Thyroid gland (tissue), 4 donors: ENCODE results near the gene KRTAP9-9. TPM values are rescaled to one million over a fixed set of nuclear protein-coding genes. Genes with fewer than 3 reads are reported as not detected.
"Not testable (repeated sequence)": the region's sequence is repeated elsewhere in the genome, so short reads cannot be mapped to it uniquely, and the experiment has no call there.

ENCODE experiments used
- DNase-seq, 2 donors: peaks; one replicate each; pipeline ENCODE4 v3.0.0-alpha.2; 2019
- H3K27ac ChIP-seq, 3 donors: fragments of 200-600 bp; sonication (generic); 1 replicate in 2 of 3; 2 replicates in 1 of 3; pipeline ENCODE4 v1.5.1; 2016 to 2019; ENCODE audit warnings: mild to moderate bottlenecking in 1 of 3, moderate library complexity in 1 of 3
- H3K27me3 ChIP-seq: fragments of 200-600 bp; sonication (generic); one replicate; pipeline ENCODE4 v1.5.1; 2019
- H3K36me3 ChIP-seq, 2 donors: fragments of 200-600 bp; sonication (generic); one replicate each; pipeline ENCODE4 v1.5.1; 2016 to 2019
- H3K4me1 ChIP-seq, 2 donors: fragments of 200-600 bp; sonication (generic); one replicate each; pipeline ENCODE4 v1.5.1; 2017 to 2019
- H3K4me3 ChIP-seq, 3 donors: fragments of 200-600 bp; sonication (generic); replicated peaks in 1 of 3; 1 replicate in 2 of 3; 2 replicates in 1 of 3; pipeline ENCODE4 v1.5.1; 2016; ENCODE audit warnings: mild to moderate bottlenecking in 1 of 3
- H3K9me3 ChIP-seq: fragments of 200-600 bp; sonication (generic); one replicate; pipeline ENCODE4 v1.5.1; 2017
- CTCF ChIP-seq, 6 experiments: fragments of 200-600 bp in 3 of 6; fragments of 450-650 bp in 3 of 6; sonication (generic) in 3 of 6; IDR thresholded peaks; one replicate each; pipeline ENCODE4 v1.5.1; 2016 to 2019; ENCODE audit warnings: antibody characterized with exemption in 6 of 6, mild to moderate bottlenecking in 2 of 6, inconsistent platforms in 1 of 6, moderate library complexity in 1 of 6
- POLR2A ChIP-seq, 2 donors: fragments of 450-650 bp; IDR thresholded peaks; one replicate each; pipeline ENCODE4 v1.6.1; 2017; ENCODE audit warnings: antibody characterized with exemption in 2 of 2, mild to moderate bottlenecking in 2 of 2, moderate library complexity in 1 of 2
- WGBS, 2 donors: methylation state at CpG; one replicate each; pipeline ENCODE4 v1.1.5; 2017; 5-methylcytosine and 5-hydroxymethylcytosine counted together
- intact Hi-C: fragments of 100-400 bp; cut with DNase I; formaldehyde crosslinking; loops from one replicate; pipeline ENCODE4 v1.15.1; 2023
- total RNA-seq, 4 donors: library from RNA; depleted of rRNA; stranded (reverse); fragments of >200 nt; gene quantifications; one replicate each; pipeline ENCODE4 v1.2.3, GENCODE V29; 2016

The KRTAP9-9 gene
- total RNA-seq, 4 donors from 2014 or later, result not detected

- TF ChIP-seq POLR2A (IDR thresholded peaks at IDR 0.05) (no peak), CTCF (IDR thresholded peaks at IDR 0.05) (no peak)
- H3K27ac ChIP-seq, result no peak overlapping the region
- no peaks in the 10 kb centered on the region for H3K4me1 ChIP-seq
- no peaks in the 10 kb centered on the region for H3K36me3 ChIP-seq
- intact Hi-C loops, result no loop called here
- no peaks in the 10 kb centered on the region for H3K27me3 ChIP-seq
- no peak for DNase-seq
- no peak overlapping the region for H3K4me3 ChIP-seq
- no peaks in the 10 kb centered on the region for H3K9me3 ChIP-seq
- 90 to 97% methylated on average over 6 of the region's 6 CpGs for WGBS, 2 donors
Measured at GRCh38 chr17:41226051-41226450, 29.1 kb upstream of the KRTAP9-9 start.

GRCh38 chr17:41226598-41227095 lies 28.5 kb upstream of the KRTAP9-9 start, which contains the start of gene KRTAP9-2:
KRTAP9-2 (plus strand) TSS chr17:41226648; CDS start chr17:41226655, 7 bp downstream.
- H3K4me3 ChIP-seq, H3K36me3 ChIP-seq, H3K4me1 ChIP-seq, intact Hi-C loops, H3K9me3 ChIP-seq, DNase-seq, H3K27ac ChIP-seq, H3K27me3 ChIP-seq: not testable (repeated sequence)
- WGBS, 2 donors, result 83% methylated on average over 1 of the region's 4 CpGs; no CpG with 5 or more reads in 1 of the 2 donors

GRCh38 chr17:41230094-41230493 lies 25.1 kb upstream of the KRTAP9-9 start:
- Histone ChIP-seq H3K36me3 (no peaks in the 10 kb centered on the region), H3K4me1 (no peaks in the 10 kb centered on the region), H3K4me3 (no peak overlapping the region), H3K27me3 (no peaks in the 10 kb centered on the region), H3K9me3 (no peaks in the 10 kb centered on the region), H3K27ac (no peak overlapping the region)
- no peak for TF ChIP-seq POLR2A (IDR thresholded peaks at IDR 0.05)
- no peak for TF ChIP-seq CTCF (IDR thresholded peaks at IDR 0.05)
- no peak for DNase-seq
- intact Hi-C loops, result no loop called here

DNA sequence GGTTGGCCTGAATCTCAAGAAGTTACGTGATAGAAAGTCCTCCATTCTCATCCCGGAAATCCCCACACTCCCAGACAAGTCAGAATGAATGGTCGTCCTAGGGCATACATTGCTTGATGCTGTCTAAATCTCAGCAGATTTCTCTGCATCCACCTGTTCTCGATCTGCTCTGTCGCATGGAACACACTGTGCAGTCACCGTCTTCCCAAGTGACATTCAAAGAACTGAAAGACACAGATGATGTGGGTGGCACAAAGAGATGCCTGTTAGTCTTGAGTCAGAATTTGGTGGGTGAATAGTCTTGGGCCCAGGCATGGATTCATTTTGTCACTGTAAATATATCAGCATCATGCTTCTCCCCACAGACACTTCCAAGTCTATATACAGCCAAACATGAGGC lies 23.5 kb upstream of the KRTAP9-9 start:
- no peak for DNase-seq
- H3K36me3 ChIP-seq, result no peaks in the 10 kb centered on the region
- intact Hi-C loops, result no loop called here
- H3K4me1 ChIP-seq, result no peaks in the 10 kb centered on the region
- H3K4me3 ChIP-seq, result no peak overlapping the region
- H3K9me3 ChIP-seq, result no peaks in the 10 kb centered on the region
- H3K27me3 ChIP-seq, result no peaks in the 10 kb centered on the region
- no peak for TF ChIP-seq CTCF (IDR thresholded peaks at IDR 0.05)
- no peak for TF ChIP-seq POLR2A (IDR thresholded peaks at IDR 0.05)
- WGBS, 2 donors, result 89 to 93% methylated on average over 6 of the region's 6 CpGs
- no peak overlapping the region for H3K27ac ChIP-seq

DNA sequence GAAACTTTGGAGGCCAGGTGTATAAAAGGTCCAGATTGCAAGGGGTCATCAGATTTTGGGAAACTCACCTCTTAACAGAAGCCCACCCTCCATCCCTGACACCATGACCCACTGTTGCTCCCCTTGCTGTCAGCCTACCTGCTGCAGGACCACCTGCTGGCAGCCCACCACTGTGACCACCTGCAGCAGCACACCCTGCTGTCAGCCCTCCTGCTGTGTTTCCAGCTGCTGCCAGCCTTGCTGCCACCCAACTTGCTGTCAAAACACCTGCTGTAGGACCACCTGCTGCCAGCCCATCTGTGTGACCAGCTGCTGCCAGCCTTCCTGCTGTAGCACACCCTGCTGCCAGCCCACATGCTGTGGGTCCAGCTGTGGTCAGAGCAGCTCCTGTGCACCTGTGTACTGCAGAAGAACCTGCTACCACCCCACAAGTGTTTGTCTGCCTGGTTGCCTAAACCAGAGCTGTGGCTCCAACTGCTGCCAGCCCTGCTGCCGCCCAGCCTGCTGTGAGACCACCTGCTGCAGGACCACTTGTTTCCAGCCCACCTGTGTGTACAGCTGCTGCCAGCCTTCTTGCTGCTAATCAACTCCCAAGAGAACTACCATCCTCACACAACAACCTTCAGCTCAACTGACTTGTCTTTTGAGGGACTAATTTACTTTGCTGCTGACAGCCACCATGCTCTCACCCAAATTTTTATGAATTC lies 22.6 kb upstream of the KRTAP9-9 start, which contains the start of gene KRTAP9-3:
Gene KRTAP9-3, plus strand, starts transcription at position 51 of the 707 bp plus-strand sequence. Its CDS starts 53 bp downstream, at position 104.
- intact Hi-C loops, H3K27ac ChIP-seq, H3K36me3 ChIP-seq, H3K4me1 ChIP-seq, H3K27me3 ChIP-seq, H3K4me3 ChIP-seq, H3K9me3 ChIP-seq, DNase-seq: not testable (repeated sequence)
- 85 to 100% methylated on average over 1 of the region's 1 CpG for WGBS, 2 donors

GRCh38 chr17:41237116-41237515 lies 18.1 kb upstream of the KRTAP9-9 start:
- DNase-seq, H3K4me3 ChIP-seq, H3K27ac ChIP-seq, intact Hi-C loops, H3K4me1 ChIP-seq, H3K36me3 ChIP-seq, H3K27me3 ChIP-seq, H3K9me3 ChIP-seq: not testable (repeated sequence)
- WGBS, 2 donors, result 62 to 65% methylated on average over 4 of the region's 4 CpGs

DNA sequence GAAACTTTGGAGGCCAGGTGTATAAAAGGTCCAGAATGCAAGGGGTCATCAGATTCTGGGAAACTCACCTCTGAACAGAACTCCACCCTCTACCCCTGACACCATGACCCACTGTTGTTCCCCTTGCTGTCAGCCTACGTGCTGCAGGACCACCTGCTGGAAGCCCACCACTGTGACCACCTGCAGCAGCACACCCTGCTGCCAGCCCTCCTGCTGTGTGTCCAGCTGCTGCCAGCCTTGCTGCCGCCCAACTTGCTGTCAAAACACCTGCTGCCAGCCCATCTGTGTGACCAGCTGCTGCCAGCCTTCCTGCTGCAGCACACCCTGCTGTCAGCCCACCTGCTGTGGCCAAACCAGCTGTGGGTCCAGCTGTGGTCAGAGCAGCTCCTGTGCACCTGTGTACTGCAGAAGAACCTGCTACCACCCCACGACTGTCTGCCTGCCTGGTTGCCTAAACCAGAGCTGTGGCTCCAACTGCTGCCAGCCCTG lies 17.2 kb upstream of the KRTAP9-9 start, which contains the start of gene KRTAP9-8:
Gene KRTAP9-8, plus strand, starts transcription at position 51 of the 489 bp plus-strand sequence. Its CDS starts 53 bp downstream, at position 104.
- intact Hi-C loops, H3K27me3 ChIP-seq, H3K36me3 ChIP-seq, H3K4me1 ChIP-seq, H3K9me3 ChIP-seq, H3K27ac ChIP-seq, DNase-seq, H3K4me3 ChIP-seq: not testable (repeated sequence)
- 37 to 81% methylated on average over 2 of the region's 3 CpGs for WGBS, 2 donors

- H3K27me3 ChIP-seq, H3K36me3 ChIP-seq, H3K4me1 ChIP-seq, H3K27ac ChIP-seq, H3K4me3 ChIP-seq, intact Hi-C loops, H3K9me3 ChIP-seq, DNase-seq: not testable (repeated sequence)
- 45 to 48% methylated on average over 2 of the region's 2 CpGs for WGBS, 2 donors
Measured at GRCh38 chr17:41246995-41247787, 8.0 kb upstream of the KRTAP9-9 start.

GRCh38 chr17:41249637-41250240 lies 5.4 kb upstream of the KRTAP9-9 start, which contains the start of gene KRTAP9-4:
KRTAP9-4 (plus strand) TSS chr17:41249687; CDS start chr17:41249721, 34 bp downstream.
- H3K9me3 ChIP-seq, DNase-seq, H3K27ac ChIP-seq, intact Hi-C loops, H3K36me3 ChIP-seq, H3K4me3 ChIP-seq, H3K4me1 ChIP-seq, H3K27me3 ChIP-seq: not testable (repeated sequence)
- WGBS, 2 donors, result 75 to 77% methylated on average over 1 of the region's 2 CpGs
